GM12892 (cell line): Measurements from ENCODE around the gene ANKLE2.
A peak's percentile ranks its signal among the peaks of the same experiment; 100 is the strongest.

Experiments used
- DNase-seq: peaks from one replicate; pipeline ENCODE4 v3.0.0; 2011; ENCODE audit not compliant: insufficient read length
- FAIRE-seq: peaks from 2 replicates; lab custom pipeline; 2011; peaks lifted over from hg19 to GRCh38; lab: Jason Lieb, UNC
- POLR2A ChIP-seq: IDR thresholded peaks from 2 replicates; pipeline ENCODE4 v1.6.1; 2011; ENCODE audit warnings: low read depth, low read length, control low read depth
- POLR2AphosphoS5 ChIP-seq: IDR thresholded peaks from 2 replicates; pipeline ENCODE4 v1.6.1; 2011; ENCODE audit warnings: low read depth, low read length, control low read depth
- TAF1 ChIP-seq: IDR thresholded peaks from 2 replicates; pipeline ENCODE4 v1.6.1; 2011; ENCODE audit warnings: low read depth, mild to moderate bottlenecking, control low read depth, low read length, borderline replicate concordance

The ANKLE2 gene

GRCh38 chr12:132736378-132736777 lies 25.3 kb downstream of the ANKLE2 start:
- DNase-seq (no peak), FAIRE-seq (no peak)
- TF ChIP-seq POLR2A: no peak
- TF ChIP-seq POLR2AphosphoS5: no peak
- TF ChIP-seq TAF1: no peak

GRCh38 chr12:132735496-132735895 lies 26.1 kb downstream of the ANKLE2 start:
- TF ChIP-seq POLR2AphosphoS5 (no peak), POLR2A (no peak), TAF1 (no peak)
- no peak for DNase-seq
- no peak for FAIRE-seq

- FAIRE-seq (no peak), DNase-seq (no peak)
- no peak for TF ChIP-seq POLR2A
- no peak for TF ChIP-seq TAF1
- no peak for TF ChIP-seq POLR2AphosphoS5
These were observed 27.4 kb downstream of the ANKLE2 start for GRCh38 chr12:132734206-132734605.

GRCh38 chr12:132731574-132731973 lies 30.1 kb downstream of the ANKLE2 start:
- TF ChIP-seq POLR2AphosphoS5: no peak
- no peak for TF ChIP-seq POLR2A
- TF ChIP-seq TAF1: no peak
- DNase-seq: no peak
- FAIRE-seq: no peak

- no peak for FAIRE-seq
- no peak for DNase-seq
These were observed 31.3 kb downstream of the ANKLE2 start for GRCh38 chr12:132730353-132730752.

GRCh38 chr12:132729541-132730320 lies 31.9 kb downstream of the ANKLE2 start:
- DNase-seq (no peak), FAIRE-seq (no peak)
- TF ChIP-seq TAF1: no peak
- no peak for TF ChIP-seq POLR2A
- no peak for TF ChIP-seq POLR2AphosphoS5

More at GRCh38 chr12:132730353-132730752, 31.3 kb downstream of the ANKLE2 start:
- TF ChIP-seq POLR2AphosphoS5 (0 out of 2 replicates have a peak, but pooled peaks have one; percentile 24), TAF1 (no peak), POLR2A (no peak)

GRCh38 chr12:132728502-132728901 lies 33.1 kb downstream of the ANKLE2 start:
- TF ChIP-seq TAF1 (no peak), POLR2AphosphoS5 (no peak), POLR2A (no peak)
- FAIRE-seq (no peak), DNase-seq (no peak)

- no peak for FAIRE-seq
- TF ChIP-seq POLR2A: no peak
- TF ChIP-seq TAF1: no peak
- no peak for TF ChIP-seq POLR2AphosphoS5
- no peak for DNase-seq
These were observed 34.4 kb downstream of the ANKLE2 start for GRCh38 chr12:132727091-132727794.

- DNase-seq (no peak), FAIRE-seq (no peak)
- TF ChIP-seq POLR2A (no peak), TAF1 (no peak), POLR2AphosphoS5 (no peak)
These were observed 35.2 kb downstream of the ANKLE2 start for GRCh38 chr12:132726386-132726785.

GRCh38 chr12:132724506-132725241 lies 37.0 kb downstream of the ANKLE2 start:
- DNase-seq: no peak
- TF ChIP-seq POLR2AphosphoS5 (no peak), TAF1 (no peak)
- no peak for FAIRE-seq

GRCh38 chr12:132723764-132724140 lies 37.9 kb downstream of the ANKLE2 start:
- no peak for TF ChIP-seq POLR2AphosphoS5
- TF ChIP-seq TAF1: no peak
- TF ChIP-seq POLR2A: no peak
- DNase-seq (no peak), FAIRE-seq (no peak)

GRCh38 chr12:132723015-132723763 lies 38.4 kb downstream of the ANKLE2 start:
- TF ChIP-seq POLR2AphosphoS5: peak; percentile 64
- TF ChIP-seq POLR2A: no peak
- no peak for TF ChIP-seq TAF1
- DNase-seq: no peak
- FAIRE-seq: no peak
